Stimulated activated naive B cell treated with anti-CD40 and anti-IgM and Interleukin-4, amounts not matched to agents 10 μg/mL and 1 μg/mL and 100 μg/mL, for 72 hours (primary cell): ENCODE measurements around the gene BAZ1B.

Source experiments
- ATAC-seq, 2 donors: fragments of 150-1000 bp; cut with Tn5 transposase; replicated peaks; 2 replicates each; pipeline ENCODE4 v1.10.0; 2021; ENCODE audit warnings: moderate library complexity in 1 of 2
- DNase-seq: peaks from one replicate; pipeline ENCODE4 v3.0.0; 2021
- H3K27ac Mint-ChIP-seq: one replicate; pipeline ENCODE4 v1.8.0; 2022; ENCODE audit warnings: mild to moderate bottlenecking, mixed read lengths
- H3K27me3 Mint-ChIP-seq, 2 donors: one replicate each; pipeline ENCODE4 v1.8.0; 2022; ENCODE audit warnings: mixed read lengths in 2 of 2
- H3K36me3 Mint-ChIP-seq, 2 donors: one replicate each; pipeline ENCODE4 v1.8.0; 2022; ENCODE audit warnings: mixed read lengths in 2 of 2, mild to moderate bottlenecking in 1 of 2
- H3K4me1 Mint-ChIP-seq, 2 donors: one replicate each; pipeline ENCODE4 v1.8.0; 2022; ENCODE audit warnings: mixed read lengths in 2 of 2, mild to moderate bottlenecking in 1 of 2
- H3K4me3 Mint-ChIP-seq, 2 donors: one replicate each; pipeline ENCODE4 v1.8.0; 2022; ENCODE audit warnings: mild to moderate bottlenecking in 2 of 2, mixed read lengths in 2 of 2, moderate library complexity in 1 of 2
- H3K9me3 Mint-ChIP-seq, 2 donors: one replicate each; pipeline ENCODE4 v1.8.0; 2022; ENCODE audit warnings: mixed read lengths in 2 of 2, mild to moderate bottlenecking in 1 of 2

The BAZ1B gene

GRCh38 chr7:73395538-73396503 lies 126.3 kb downstream of the BAZ1B start:
- no peaks in the 10 kb centered on the region for H3K36me3 Mint-ChIP-seq
- H3K4me3 Mint-ChIP-seq, result no peak overlapping the region
- ATAC-seq (no peak), DNase-seq (no peak)
- H3K9me3 Mint-ChIP-seq, result peaks cover 0 to 3% of the 10 kb centered on the region in 2 donors
- peaks cover 0 to 3% of the 10 kb centered on the region in 2 donors for H3K4me1 Mint-ChIP-seq
- no peak overlapping the region for H3K27ac Mint-ChIP-seq
- H3K27me3 Mint-ChIP-seq, result peaks cover 21 to 31% of the 10 kb centered on the region in 2 donors

GRCh38 chr7:73394422-73394821 lies 127.7 kb downstream of the BAZ1B start:
- DNase-seq (no peak), ATAC-seq (no peak)
- Mint-ChIP-seq H3K4me1 (peaks cover 0 to 3% of the 10 kb centered on the region in 2 donors), H3K27ac (no peak overlapping the region), H3K27me3 (peaks cover 21 to 31% of the 10 kb centered on the region in 2 donors), H3K9me3 (peaks cover 8% of the 10 kb centered on the region in 2 donors), H3K4me3 (no peak overlapping the region), H3K36me3 (no peaks in the 10 kb centered on the region)

- Mint-ChIP-seq H3K9me3 (peaks cover 16 to 19% of the 10 kb centered on the region in 2 donors), H3K4me1 (no peaks in the 10 kb centered on the region), H3K36me3 (peaks cover 3 to 7% of the 10 kb centered on the region in 2 donors), H3K4me3 (no peak overlapping the region), H3K27ac (no peak overlapping the region), H3K27me3 (peaks cover 14 to 25% of the 10 kb centered on the region in 2 donors)
- ATAC-seq (no peak), DNase-seq (no peak)
Observed at GRCh38 chr7:73391396-73391795, 130.7 kb downstream of the BAZ1B start.
